ENCODE results near the gene ETNK2.

ETNK2 gene, protein sequence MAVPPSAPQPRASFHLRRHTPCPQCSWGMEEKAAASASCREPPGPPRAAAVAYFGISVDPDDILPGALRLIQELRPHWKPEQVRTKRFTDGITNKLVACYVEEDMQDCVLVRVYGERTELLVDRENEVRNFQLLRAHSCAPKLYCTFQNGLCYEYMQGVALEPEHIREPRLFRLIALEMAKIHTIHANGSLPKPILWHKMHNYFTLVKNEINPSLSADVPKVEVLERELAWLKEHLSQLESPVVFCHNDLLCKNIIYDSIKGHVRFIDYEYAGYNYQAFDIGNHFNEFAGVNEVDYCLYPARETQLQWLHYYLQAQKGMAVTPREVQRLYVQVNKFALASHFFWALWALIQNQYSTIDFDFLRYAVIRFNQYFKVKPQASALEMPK

DNA sequence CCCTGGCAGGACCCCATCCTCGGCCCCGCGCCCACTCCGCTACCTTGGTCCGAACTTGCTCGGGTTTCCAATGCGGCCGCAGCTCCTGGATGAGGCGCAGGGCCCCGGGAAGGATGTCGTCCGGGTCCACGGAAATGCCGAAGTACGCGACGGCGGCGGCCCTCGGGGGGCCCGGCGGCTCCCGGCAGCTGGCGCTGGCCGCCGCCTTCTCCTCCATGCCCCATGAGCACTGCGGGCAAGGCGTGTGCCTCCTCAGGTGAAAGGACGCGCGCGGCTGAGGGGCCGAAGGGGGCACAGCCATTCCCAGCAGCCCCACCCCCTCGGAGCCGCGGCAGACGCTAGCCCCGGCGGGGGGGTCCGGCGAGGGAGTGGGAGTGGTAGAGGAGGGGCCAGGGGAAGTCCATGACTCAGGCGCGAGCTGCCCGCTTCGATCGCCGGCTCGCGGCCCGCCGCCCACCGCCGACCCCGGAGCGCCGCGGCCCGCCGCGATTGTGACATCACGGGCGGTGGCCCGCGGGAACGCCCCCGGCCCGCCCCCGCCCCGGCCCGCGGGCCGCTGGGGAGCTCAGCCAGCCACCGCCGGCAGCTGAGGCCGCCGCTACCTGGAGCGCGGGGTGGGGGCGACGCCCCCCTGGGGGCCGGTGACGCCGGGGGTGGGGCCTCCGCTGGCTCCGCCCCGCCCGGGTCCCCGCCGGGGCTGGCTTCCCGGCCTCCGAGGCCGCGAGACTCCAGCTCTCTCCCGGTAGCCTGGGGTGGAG, at the start of gene ETNK2:
Gene ETNK2 (minus strand): TSS at position 493 of the 758 bp plus-strand sequence. CDS start 192 bp downstream, at position 301.
- DNase-seq, result no peak

DNA sequence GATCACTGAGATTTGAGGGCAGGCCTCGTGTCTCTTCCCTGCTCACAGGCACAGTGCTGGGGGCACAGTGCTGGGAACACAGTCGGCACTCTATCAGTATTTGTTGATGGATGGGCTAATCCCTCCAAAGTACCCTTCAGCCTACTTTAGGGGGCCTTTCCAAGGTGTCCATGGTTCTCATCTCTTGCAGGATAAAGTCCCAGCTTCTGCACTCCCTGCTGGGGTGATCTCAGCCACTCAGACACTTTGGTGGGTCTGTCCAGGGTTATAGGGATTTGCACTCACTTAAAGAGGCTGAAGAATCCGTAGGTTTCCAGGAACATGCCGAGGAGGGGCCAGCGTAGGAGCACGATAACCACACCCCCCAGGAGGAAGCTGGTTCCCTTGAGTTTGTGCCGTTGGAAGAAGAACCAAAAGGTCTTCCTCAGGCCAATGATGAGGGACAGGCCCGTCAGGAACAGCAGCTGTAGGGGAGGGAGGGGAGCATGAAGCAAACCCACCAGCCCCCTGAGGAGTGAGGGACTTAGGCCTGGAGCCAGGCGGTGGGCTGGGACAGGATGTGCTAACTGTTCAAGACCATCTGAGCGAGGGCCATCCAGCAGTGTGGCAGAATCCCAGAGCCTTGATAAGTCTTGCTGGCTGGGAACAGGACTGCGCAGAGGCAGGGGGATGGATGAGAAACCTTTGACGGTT, 49.6 kb upstream of the ETNK2 start:
- DNase-seq, result no peak

DNA sequence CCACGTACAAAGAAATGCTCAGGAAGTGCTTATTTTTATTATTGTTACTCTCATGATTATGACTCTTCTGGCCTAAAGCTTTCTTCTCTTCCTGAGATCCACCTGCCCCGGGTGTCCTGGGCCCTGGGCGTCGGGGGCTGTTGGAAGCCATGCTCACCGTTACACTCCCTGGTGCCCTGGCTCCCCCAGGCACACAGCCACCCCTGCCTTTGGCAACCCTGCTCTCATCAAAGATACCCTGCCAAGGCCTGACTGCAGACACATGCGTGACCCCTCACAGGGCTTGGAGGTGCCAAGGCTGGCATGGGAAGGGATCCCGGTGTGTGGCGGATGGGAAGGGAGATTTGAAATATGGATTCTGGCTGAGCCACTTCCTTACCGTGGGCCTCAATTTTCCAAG, 47.7 kb upstream of the ETNK2 start:
- no peak for DNase-seq

DNA sequence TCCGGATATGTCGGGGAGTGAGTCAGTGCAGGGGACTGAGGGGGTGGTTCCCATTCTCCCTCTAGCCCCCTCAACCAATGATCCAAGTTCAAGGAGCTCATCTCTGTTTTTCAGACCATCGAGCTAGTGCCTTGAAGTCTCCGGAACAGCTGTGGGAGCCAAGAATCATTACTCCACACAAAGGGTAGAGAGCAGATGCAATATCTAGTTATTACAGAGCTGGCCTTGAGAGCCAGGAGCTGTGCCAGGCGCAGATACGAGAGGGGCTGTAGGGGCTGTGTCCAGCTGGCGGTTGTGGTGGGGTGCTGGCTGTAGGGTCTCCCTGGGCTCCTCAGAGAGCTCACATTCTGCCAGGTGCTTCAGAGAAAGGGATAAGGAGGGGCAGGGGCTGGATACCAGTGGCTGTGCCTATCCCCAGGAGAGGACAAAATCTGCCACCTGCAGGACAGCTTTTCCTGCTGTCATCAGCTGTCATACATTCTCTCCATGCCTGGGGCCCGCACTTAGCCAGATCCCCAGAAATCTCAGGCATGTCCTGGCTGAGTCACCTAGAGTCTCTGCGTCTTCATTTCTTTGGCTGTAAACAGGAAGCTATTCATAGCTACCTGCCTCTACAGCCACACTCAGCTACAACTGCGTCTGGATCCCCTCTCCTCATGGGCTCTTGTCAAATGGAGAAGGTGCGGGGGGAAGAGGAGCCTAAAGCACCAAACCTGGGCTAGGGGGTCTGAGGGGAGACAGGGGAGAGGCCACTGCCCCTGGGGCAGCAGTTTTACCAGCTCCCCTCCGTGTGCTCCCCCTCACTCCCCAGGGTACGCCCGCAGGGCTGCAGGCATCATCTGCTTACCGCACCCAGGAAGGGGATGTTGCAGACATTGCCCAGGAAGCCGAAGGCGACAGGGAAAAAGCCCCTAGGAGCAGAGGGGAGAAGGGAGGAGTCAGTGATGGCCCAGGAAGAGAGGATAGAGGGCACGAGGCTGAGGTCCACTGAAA, 46.8 kb upstream of the ETNK2 start:
- no peak for DNase-seq

DNA sequence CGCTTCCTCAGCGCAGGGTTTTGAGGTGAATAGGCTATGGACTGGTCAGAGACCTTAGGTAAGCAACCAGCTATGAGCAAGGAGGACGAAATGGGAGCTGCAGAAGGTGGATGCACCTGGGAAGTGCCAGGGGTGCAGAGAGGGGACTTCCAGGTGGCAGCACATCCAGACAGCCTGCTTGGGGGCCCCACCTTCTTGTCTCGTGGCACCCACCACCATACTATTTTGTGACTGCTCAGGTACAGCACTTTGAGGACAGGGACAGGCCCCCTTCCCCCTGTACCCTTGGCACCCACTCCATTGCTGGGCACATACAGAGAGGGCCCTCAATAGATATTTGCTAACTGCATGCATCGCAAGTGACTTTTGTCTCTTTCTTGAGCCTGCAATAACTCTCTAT, 45.2 kb upstream of the ETNK2 start:
- DNase-seq, result no peak

DNA sequence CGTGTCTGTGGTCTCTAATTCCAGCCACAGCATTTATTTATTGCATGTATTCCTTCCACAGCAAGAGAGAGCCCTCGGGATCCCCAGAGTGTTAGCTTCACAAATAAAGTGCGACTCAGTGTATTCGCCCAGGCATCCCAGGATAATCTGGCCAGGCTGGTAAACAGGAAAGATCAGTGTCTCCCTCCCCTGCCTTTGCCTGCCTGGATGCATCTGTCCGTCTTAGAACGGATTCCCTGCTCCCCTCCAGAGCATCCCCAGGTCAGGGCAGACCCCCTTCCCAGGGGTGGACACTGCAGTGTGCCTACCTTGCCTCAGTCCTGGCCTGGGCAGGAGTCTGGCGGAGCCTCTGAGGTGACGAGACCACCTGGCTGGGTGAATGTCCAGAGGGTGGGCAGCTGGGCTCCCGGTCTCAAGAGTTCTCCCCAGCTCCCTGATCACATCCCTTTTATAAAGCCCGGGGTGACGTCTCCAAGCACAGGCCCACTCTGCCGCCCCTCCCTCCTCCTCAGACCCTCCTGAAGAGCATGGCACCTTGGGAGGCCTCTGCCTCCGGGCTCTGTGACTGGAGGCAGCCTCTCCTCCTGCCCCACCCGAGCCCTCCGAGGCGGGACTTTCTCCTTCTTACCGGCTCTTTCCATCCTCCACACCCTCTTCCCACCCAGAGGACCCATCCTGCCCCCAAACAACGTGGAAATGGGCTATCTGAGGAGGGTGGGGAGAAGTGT, 44.4 kb upstream of the ETNK2 start, which contains the start of gene KISS1:
Gene KISS1 (minus strand): TSS at position 424 of the 728 bp plus-strand sequence. CDS start 3,615 bp downstream, outside the sequence.
- DNase-seq, result no peak

DNA sequence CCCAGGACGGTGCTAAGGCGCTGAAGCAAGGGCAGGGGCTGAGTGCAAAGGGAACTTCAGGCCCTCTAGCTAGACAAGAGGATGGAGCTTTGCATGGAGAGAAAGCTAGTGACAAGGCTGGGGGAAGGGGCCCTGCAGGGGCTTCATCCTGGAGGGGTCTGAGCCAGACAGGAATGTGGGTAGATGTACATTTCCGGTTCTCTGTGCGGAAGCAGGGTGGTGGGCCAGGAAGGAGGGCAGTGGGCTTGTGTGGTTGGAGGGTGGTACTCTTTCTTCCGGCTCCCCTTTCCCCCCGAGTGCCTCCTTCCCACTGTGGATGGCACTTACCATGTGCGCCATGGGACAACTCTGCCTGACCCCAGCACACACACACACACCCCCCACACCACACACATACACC, 42.9 kb upstream of the ETNK2 start:
- DNase-seq, result no peak

DNA sequence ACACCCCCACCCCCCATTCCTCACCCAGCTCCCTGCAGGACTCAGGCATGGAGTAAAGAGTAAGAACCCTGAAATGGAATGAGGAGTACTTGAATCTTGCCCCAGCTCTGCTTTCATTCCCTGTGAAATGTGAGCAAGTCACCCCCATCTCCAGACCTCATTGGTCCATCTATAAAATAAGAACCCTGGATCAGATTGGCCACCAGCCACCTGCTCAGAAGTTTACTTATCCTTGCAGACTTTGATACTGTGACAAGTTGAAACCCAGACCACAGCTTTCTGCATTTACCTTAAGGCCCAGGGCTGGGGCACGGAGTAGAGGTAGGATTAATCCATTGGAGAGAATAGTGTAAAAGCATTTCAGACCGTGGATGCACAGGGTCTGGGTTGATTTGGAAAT, 42.2 kb upstream of the ETNK2 start:
- no peak for DNase-seq

DNA sequence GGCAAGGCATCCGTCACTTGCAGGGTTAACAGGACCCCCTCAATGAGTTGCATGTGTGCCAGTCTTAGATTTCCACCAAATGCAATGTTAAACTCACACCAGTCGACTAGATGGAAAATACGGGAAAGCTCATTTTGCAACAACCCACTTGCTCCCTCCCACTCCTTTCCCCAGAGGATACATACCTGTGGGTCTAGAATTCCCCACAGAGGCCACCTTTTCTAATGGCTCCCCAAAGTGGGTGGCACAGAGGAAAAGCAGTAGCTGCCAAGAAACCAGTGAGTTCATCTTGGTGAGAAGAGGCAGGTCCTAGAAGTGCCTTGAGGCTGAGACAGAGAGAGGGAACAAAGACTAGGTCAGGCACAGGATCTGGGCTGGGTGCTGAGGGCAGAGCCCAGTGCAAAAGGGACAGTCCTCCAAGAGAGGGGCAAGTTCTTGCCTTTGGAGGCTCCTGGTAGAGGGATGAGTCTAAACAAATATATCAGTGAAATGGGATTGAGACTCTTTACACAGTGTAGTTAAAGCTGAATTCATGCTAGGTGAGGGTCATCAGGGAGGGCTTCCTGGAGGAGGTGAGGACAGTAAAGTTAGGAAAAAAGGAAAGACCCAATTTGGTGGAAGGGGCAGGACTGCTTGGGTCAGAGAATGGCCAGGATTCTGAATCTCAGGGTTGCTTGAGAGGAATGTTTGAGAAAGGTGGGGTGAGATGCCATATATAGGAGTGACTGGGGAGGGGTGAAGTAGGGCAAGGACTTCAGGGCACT, 40.9 kb upstream of the ETNK2 start:
- DNase-seq, result no peak

DNA sequence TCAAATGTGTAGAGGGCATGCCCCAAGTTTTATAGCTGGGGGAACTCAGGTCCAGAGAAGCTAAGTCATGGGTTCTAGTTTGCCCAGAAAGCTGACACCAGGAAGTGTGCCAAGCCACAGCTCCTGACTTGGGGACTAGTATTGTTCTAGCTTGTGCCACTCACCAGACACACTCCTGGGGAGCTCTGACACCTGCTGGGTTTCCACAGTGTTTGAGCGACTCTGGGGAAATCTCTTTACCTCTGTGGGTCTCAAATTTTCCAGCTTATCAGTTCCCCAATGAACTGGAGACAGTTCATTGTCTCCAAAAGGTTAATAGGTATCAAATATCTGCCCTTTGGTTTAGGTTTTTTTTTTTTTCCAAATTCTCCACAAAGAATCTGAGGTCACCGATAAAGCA, 40.2 kb upstream of the ETNK2 start:
- DNase-seq, result no peak

DNA sequence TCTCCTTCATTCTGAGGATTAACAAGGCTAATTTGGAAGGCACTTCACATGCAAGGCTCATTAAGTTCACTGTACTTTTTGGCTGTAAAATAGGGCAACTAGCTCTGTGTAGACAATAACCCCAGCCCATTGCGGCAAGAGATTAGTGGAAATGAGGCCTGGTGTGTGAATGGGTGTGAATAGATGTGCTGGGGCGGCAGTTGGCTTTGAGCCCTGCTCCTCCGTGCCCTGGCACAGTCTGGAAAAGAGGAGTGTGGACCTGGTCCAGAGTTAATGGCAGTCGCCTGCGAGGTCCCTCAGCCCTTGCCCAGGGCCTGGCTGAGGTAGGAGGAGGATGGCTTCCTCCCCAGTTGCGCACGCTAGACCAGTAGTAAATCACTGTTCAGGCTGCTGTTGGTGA, 39.6 kb upstream of the ETNK2 start:
- DNase-seq, result no peak

DNA sequence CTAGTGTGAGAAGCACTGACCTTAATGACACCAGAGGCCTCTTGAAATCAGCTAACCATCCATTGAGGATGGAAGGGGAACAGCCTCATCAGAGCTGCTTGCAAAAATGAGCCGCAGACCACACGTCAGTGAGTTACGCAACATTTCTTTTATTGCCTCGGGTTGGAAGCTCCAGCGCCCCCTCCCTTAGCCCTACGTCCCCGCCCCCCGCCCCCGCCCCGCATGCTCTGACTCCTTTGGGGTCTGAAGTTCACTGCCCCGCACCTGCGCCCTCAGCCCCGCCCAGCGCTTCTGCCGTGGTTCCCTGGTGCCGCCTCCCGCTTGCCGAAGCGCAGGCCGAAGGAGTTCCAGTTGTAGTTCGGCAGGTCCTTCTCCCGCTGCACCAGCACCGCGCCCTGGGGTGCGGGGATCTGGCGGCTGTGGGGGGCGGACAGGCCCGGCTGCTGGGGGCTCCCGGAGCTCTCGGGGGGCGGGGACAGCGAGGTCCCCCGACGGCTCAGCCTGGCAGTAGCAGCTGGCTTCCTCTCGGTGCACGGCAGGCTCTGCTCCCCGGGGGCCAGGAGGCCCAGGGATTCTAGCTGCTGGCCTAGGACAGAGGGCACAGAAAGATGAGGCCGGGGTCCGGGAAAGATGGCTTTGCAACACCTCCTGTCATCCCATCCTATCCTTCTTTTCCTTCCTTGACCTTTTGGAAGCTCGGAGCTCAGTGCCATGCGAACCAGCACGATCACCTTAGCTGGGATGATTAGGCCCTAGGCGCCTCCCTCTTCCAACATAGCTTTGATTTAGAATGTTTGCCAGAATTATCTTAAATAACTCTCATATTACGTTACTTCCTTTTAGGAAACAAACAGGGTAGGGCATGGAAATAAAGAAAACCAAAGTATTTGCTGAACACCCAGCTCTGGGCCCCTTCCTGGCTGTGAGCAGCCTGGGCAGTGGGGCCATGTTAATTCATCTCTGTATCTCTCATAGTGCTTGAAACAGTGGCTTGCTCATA, 38.7 kb upstream of the ETNK2 start:
- no peak for DNase-seq

DNA sequence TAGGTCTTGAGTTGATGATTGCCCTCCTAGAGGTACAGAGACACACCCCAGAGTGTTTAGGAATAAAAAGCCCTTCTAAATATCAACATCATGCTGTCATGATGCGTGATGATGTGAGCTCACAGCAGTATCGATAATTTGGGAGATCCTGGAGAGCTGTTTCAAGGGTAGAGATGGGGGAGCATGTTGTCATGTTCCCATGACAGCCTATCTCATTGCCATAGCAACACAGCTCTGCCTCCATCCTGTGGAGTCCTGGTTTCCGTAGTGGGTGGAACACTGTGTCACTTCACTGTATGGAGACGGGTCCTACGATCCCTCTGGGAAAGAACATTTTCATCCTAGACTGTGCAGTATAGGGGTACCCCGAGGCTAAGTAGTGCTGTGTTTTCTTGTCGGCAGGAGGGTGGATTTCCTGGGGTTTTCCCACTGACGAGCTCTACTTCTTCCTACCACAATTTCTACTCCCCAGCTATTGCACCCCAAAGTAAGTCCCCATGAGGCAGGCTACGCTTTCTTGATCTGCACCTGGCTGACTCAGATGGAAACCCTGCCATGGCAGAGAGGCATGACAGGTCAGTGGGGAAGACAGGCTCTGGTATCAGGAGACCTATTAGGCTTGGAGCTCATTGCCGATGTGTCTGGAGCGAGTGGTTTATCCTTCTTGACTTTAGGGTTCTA, 37.3 kb upstream of the ETNK2 start:
- no peak for DNase-seq

DNA sequence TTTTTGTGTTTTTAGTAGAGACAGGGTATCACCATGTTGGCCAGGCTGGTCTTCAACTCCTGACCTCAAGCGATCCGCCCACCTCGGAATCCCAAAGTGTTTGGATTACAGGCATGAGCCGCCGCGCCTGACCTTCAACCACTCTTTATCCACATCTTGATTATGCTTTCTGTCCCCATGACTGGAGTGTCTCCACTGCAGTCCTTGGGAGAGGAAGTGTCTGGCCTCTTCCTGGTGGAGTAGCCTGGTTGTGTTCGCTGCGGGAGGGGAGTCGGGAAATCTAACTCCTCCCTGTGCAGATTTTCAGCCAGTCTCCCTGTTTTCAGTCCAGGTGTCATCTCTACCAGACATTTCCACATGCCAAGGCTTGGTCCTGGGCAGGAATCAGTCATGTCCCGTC, 34.8 kb upstream of the ETNK2 start:
- no peak for DNase-seq

DNA sequence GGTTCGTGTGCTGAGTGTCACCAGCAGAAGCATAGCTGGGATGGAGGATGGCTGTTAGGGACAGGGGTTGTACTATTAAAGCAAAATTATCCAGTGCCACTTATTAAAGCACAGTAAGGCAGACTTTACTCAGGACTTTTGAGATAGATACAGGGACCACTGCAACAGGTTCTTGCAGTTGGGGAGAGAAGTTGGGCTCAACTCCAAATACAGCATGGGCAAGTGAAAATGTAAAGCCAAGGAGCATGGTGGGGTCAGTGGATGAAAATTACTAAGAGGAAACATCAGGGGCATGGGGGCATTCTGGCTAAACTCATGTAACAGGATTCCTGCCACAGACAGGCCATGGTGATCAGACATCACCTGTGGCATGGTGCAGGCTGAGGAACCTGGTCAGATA, 29.3 kb upstream of the ETNK2 start:
- DNase-seq, result no peak

DNA sequence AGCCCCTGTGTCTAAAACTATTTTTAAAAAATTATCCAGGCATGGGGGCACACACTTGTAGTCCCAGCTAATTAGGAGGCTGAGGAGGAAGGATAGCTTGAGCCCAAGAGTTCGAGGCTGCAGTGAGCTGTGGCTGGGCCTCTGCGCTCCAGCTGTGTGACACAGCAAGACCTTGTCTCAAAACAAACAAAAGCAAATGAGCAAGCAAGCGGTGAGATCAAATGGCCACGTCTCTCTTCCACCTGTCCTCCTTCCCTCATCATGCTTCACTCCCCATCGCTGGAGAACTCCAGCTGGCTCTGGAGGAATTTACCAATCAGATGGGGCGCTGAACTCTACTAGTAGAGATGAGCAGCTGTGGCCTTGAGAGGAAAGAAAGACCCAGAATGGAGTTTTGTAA, 28.3 kb upstream of the ETNK2 start:
- DNase-seq, result no peak

DNA sequence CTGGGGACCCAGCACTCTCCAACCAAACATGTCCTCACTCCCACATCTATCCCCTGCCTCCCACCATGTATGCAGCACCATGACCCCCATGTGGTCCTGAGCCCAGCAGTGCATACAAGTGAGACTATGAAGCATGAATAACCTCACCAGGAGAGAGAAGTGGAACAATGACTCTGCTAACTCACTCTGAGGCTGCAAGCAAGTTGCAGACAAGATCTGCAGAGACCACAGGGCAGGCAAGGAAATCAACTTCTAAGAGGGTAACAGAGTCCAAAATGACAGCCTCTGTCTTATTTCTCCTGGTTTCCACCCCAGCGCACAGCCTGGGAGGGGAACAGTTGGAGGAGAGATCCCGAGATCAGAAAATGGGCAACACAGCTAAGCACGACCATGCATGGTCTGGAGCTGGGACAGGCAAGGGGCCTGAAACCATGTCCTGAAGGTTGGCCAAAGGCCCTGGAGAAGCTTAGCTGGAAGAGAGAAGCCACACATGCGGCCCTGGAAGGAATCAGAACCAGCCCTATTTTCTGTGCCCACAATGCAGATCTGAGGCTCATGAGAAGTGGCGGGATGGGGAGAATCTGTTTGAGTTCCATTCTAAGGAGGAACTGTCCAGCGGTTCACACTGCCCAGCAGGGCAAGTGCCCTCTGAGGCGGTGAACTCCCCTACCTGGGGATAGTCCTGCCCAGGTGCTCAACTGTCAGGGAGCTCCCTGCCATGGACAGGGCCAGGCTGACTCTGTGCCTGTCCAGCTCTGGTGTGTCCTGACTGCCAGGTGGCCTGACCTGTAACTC, 26.8 kb upstream of the ETNK2 start:
- no peak for DNase-seq

DNA sequence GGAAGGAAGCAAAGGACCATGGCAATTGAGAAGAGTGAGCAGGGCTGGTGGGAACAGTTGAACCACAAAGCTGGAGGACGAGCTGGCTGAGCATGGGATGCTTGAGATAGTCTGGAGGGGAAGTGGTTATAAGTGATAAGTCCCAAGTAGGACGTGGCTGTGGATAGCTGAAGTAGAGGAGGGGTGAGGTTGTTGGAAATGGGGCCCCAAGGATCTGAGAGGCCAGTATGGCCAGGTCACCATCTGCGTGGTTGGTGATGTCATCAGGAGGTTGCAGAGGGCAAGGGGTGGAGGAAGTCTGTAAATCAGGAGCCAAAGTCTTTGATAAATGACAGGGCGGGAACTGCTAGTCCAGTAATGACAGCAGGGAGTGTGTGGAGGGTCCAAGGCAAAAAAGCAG, 25.3 kb upstream of the ETNK2 start:
- DNase-seq, result no peak

All from NCI-H2081 treated with DMSO at 0.1 percent for 48 hours (cell line).